NCI-H1930 (cell line): ENCODE data around the gene EFHC1.

Experiments
- DNase-seq, 2 experiments: peaks; one replicate each; lab custom pipeline; 2025; lab: John Stamatoyannopoulos, UW

Gene EFHC1

GRCh38 chr6:52518279-52518945 lies 98.3 kb downstream of the EFHC1 start:
- DNase-seq, result no peak

- no peak for DNase-seq
These were observed 99.5 kb downstream of the EFHC1 start for GRCh38 chr6:52519618-52520017.

GRCh38 chr6:52522151-52522626 lies 102.0 kb downstream of the EFHC1 start:
- DNase-seq, result no peak

GRCh38 chr6:52522655-52523054 lies 102.5 kb downstream of the EFHC1 start:
- DNase-seq, result no peak

- DNase-seq, result no peak
These were observed 103.4 kb downstream of the EFHC1 start for GRCh38 chr6:52523378-52524142.

GRCh38 chr6:52524918-52525317 lies 104.8 kb downstream of the EFHC1 start:
- no peak for DNase-seq

GRCh38 chr6:52526634-52527033 lies 106.5 kb downstream of the EFHC1 start:
- DNase-seq, result no peak

- DNase-seq, result no peak
These were observed 107.3 kb downstream of the EFHC1 start for GRCh38 chr6:52527436-52527835.

GRCh38 chr6:52529311-52529710 lies 109.2 kb downstream of the EFHC1 start:
- DNase-seq, result no peak

- no peak for DNase-seq
These were observed 110.2 kb downstream of the EFHC1 start for GRCh38 chr6:52530351-52530750.

GRCh38 chr6:52531396-52531795 lies 111.3 kb downstream of the EFHC1 start:
- DNase-seq, result no peak

- DNase-seq, result no peak
These were observed 111.7 kb downstream of the EFHC1 start for GRCh38 chr6:52531834-52532233.

GRCh38 chr6:52532457-52532856 lies 112.3 kb downstream of the EFHC1 start:
- no peak for DNase-seq

- DNase-seq, result no peak
These were observed 113.3 kb downstream of the EFHC1 start for GRCh38 chr6:52533491-52533890.

- no peak for DNase-seq
These were observed 114.2 kb downstream of the EFHC1 start for GRCh38 chr6:52534363-52534762.

- DNase-seq, result no peak
These were observed 114.8 kb downstream of the EFHC1 start for GRCh38 chr6:52534966-52535390.

GRCh38 chr6:52535711-52536423 lies 115.7 kb downstream of the EFHC1 start:
- DNase-seq, result no peak

- DNase-seq, result no peak
These were observed 116.3 kb downstream of the EFHC1 start for GRCh38 chr6:52536424-52536916.

GRCh38 chr6:52537001-52537753 lies 117.0 kb downstream of the EFHC1 start:
- DNase-seq, result no peak

- DNase-seq, result no peak
These were observed 118.2 kb downstream of the EFHC1 start for GRCh38 chr6:52538252-52538900.

GRCh38 chr6:52538901-52539354 lies 118.8 kb downstream of the EFHC1 start:
- DNase-seq, result no peak
